HEK293T (cell line): Measurements from ENCODE around the gene NDRG4.

ENCODE experiments used
- CTCF ChIA-PET: fragments of 350-600 bp; formaldehyde crosslinking; extraction: SDS; loops from one replicate; lab custom pipeline; 2021; ENCODE audit warnings: antibody characterized with exemption, inconsistent platforms; lab: Yijun Ruan, JAX
- POLR2A ChIA-PET: fragments of 350-600 bp; formaldehyde crosslinking; extraction: SDS; loops from one replicate; lab custom pipeline; 2020; ENCODE audit warnings: antibody characterized with exemption, inconsistent platforms; lab: Yijun Ruan, JAX
- DNase-seq: peaks from one replicate; pipeline ENCODE4 v3.0.0; 2012; ENCODE audit warnings: mixed read lengths; ENCODE audit errors: extremely low spot score
- ARNT ChIP-seq: fragments of 450-650 bp; IDR thresholded peaks from 2 replicates; pipeline ENCODE4 v1.6.1; 2017; ENCODE audit warnings: mild to moderate bottlenecking
- BHLHE40 ChIP-seq: fragments of 450-650 bp; IDR thresholded peaks from 2 replicates; pipeline ENCODE4 v1.6.1; 2016; ENCODE audit warnings: mild to moderate bottlenecking, moderate library complexity, borderline replicate concordance
- CTBP1 ChIP-seq: fragments of 450-650 bp; IDR thresholded peaks from 2 replicates; pipeline ENCODE4 v1.6.1; 2016; ENCODE audit warnings: borderline replicate concordance
- ELF4 ChIP-seq: fragments of 450-650 bp; IDR thresholded peaks from 2 replicates; pipeline ENCODE4 v1.6.1; 2017; ENCODE audit warnings: antibody characterized with exemption
- FOXA1 ChIP-seq: fragments of 450-650 bp; IDR thresholded peaks from 2 replicates; pipeline ENCODE4 v1.6.1; 2016; ENCODE audit warnings: mild to moderate bottlenecking
- FOXK2 ChIP-seq: fragments of 450-650 bp; IDR thresholded peaks from 2 replicates; pipeline ENCODE4 v1.6.1; 2016; ENCODE audit warnings: mild to moderate bottlenecking
- FOXM1 ChIP-seq: fragments of 450-650 bp; IDR thresholded peaks from 2 replicates; pipeline ENCODE4 v1.6.1; 2017; ENCODE audit warnings: mild to moderate bottlenecking, borderline replicate concordance
- HDGF ChIP-seq: fragments of 450-650 bp; IDR thresholded peaks from 2 replicates; pipeline ENCODE4 v1.6.1; 2017; ENCODE audit warnings: antibody characterized with exemption, borderline replicate concordance
- L3MBTL2 ChIP-seq: fragments of 450-650 bp; conservative IDR thresholded peaks from 2 replicates; pipeline ENCODE4 v1.6.1; 2016; ENCODE audit warnings: mild to moderate bottlenecking
- LEF1 ChIP-seq: fragments of 450-650 bp; IDR thresholded peaks from 2 replicates; pipeline ENCODE4 v1.6.1; 2017; ENCODE audit warnings: mild to moderate bottlenecking, borderline replicate concordance
- NFRKB ChIP-seq: fragments of 450-650 bp; IDR thresholded peaks from 2 replicates; pipeline ENCODE4 v1.6.1; 2016; ENCODE audit warnings: mild to moderate bottlenecking, moderate library complexity
- PKNOX1 ChIP-seq: fragments of 450-650 bp; IDR thresholded peaks from 2 replicates; pipeline ENCODE4 v1.6.1; 2016
- SP1 ChIP-seq: fragments of 450-650 bp; IDR thresholded peaks from 2 replicates; pipeline ENCODE4 v1.6.1; 2017
- SUZ12 ChIP-seq: fragments of 450-650 bp; IDR thresholded peaks from 2 replicates; pipeline ENCODE4 v1.6.1; 2016; ENCODE audit warnings: mild to moderate bottlenecking
- TARDBP ChIP-seq: fragments of 450-650 bp; IDR thresholded peaks from 2 replicates; pipeline ENCODE4 v1.6.1; 2016
- ZNF384 ChIP-seq: fragments of 450-650 bp; IDR thresholded peaks from 2 replicates; pipeline ENCODE4 v1.6.1; 2016

The NDRG4 gene

GRCh38 chr16:58464047-58464915, 35.7 kb upstream of the NDRG4 start:
- TF ChIP-seq ZNF384 (no peak), ELF4 (no peak), FOXK2 (no peak), FOXA1 (no peak), PKNOX1 (no peak), HDGF (no peak), BHLHE40 (no peak), CTBP1 (no peak), FOXM1 (no peak), LEF1 (no peak), NFRKB (no peak)
- POLR2A ChIA-PET = no interaction called here
- peak; percentile 55 for DNase-seq
- CTCF ChIA-PET = interaction anchor here (0.6 to 0.7 kb wide), 2 partner anchors 72 to 97 kb away, joined by 3 to 4 read pairs; partner anchors contain the start of gene GINS3

- peak; percentile 50 for DNase-seq
- POLR2A ChIA-PET = no interaction called here
- TF ChIP-seq SP1 (no peak), BHLHE40 (no peak), PKNOX1 (no peak), NFRKB (no peak), SUZ12 (no peak), ARNT (no peak), ZNF384 (no peak), TARDBP (no peak), L3MBTL2 (no peak), FOXK2 (no peak), FOXM1 (no peak), ELF4 (no peak), LEF1 (no peak), FOXA1 (no peak), HDGF (no peak)
These were observed 34.8 kb upstream of the NDRG4 start for GRCh38 chr16:58464916-58465731.

GRCh38 chr16:58465817-58466216, 34.1 kb upstream of the NDRG4 start:
- no peak for DNase-seq
- ChIA-PET CTCF (interaction anchor here (1.4 kb wide), 1 partner anchor 22 kb away, joined by 6 read pairs; no protein-coding TSS in a partner anchor), POLR2A (no interaction called here)
- TF ChIP-seq HDGF (no peak), FOXK2 (no peak), LEF1 (no peak), FOXM1 (no peak), FOXA1 (no peak), ELF4 (no peak), ARNT (no peak), NFRKB (no peak), SP1 (no peak), SUZ12 (no peak), CTBP1 (no peak), L3MBTL2 (no peak), ZNF384 (no peak), TARDBP (no peak), PKNOX1 (no peak), BHLHE40 (no peak)

More at GRCh38 chr16:58464916-58465731, 34.8 kb upstream of the NDRG4 start:
- CTCF ChIA-PET = interaction anchor here (0.7 to 1.4 kb wide), 2 partner anchors 23 to 73 kb away, joined by 3 to 6 read pairs; partner anchors contain the start of gene GINS3

- POLR2A ChIA-PET = no interaction called here
- TF ChIP-seq PKNOX1 (no peak), FOXM1 (no peak), FOXK2 (no peak), SP1 (no peak), NFRKB (no peak), ZNF384 (no peak), TARDBP (no peak), CTBP1 (no peak), LEF1 (no peak), FOXA1 (no peak), HDGF (no peak), L3MBTL2 (no peak)
- CTCF ChIA-PET = interaction anchor here (1.4 kb wide), 1 partner anchor 22 kb away, joined by 6 read pairs; no protein-coding TSS in a partner anchor
- DNase-seq = no peak
These were observed 33.5 kb upstream of the NDRG4 start for GRCh38 chr16:58466396-58466795.
